ENCODE measurements around the gene ANKRD53. TPM values are rescaled to one million over a fixed set of nuclear protein-coding genes. Genes with fewer than 3 reads are reported as not detected.

The ANKRD53 gene
- total and polyA plus RNA-seq, 4 donors, result 0.63 to 2.5 (median 0.76) TPM

GRCh38 chr2:70981866-70982810 is 3.7 kb downstream of the ANKRD53 start:
- H3K4me1 ChIP-seq (ENCODE audit: control insufficient read depth in 5 of 5, insufficient read depth in 5 of 5, low read length in 5 of 5), result peaks cover 0 to 11% (median 6%) of the 10 kb centered on the region in 5 donors
- ATAC-seq (ENCODE audit: insufficient read depth, low FRiP score) (no peak), DNase-seq (no peak)
- WGBS, 2 donors, result 90 to 93% methylated on average over 14 of the region's 14 CpGs
- H3K9ac ChIP-seq (ENCODE audit: insufficient read depth in 1 of 2, low read length in 2 of 2), result no peak overlapping the region
- TF ChIP-seq, protein P1, sequence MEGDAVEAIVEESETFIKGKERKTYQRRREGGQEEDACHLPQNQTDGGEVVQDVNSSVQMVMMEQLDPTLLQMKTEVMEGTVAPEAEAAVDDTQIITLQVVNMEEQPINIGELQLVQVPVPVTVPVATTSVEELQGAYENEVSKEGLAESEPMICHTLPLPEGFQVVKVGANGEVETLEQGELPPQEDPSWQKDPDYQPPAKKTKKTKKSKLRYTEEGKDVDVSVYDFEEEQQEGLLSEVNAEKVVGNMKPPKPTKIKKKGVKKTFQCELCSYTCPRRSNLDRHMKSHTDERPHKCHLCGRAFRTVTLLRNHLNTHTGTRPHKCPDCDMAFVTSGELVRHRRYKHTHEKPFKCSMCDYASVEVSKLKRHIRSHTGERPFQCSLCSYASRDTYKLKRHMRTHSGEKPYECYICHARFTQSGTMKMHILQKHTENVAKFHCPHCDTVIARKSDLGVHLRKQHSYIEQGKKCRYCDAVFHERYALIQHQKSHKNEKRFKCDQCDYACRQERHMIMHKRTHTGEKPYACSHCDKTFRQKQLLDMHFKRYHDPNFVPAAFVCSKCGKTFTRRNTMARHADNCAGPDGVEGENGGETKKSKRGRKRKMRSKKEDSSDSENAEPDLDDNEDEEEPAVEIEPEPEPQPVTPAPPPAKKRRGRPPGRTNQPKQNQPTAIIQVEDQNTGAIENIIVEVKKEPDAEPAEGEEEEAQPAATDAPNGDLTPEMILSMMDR (IDR thresholded peaks at IDR 0.05; ENCODE audit: control extremely low read depth, extremely low read depth), result no peak
- H3K27ac ChIP-seq (ENCODE audit: low read depth in 1 of 2, low read length in 1 of 2), result no peak overlapping the region
- no peaks in the 10 kb centered on the region for H3K27me3 ChIP-seq (ENCODE audit: control insufficient read depth in 3 of 3, insufficient read depth in 3 of 3, low read length in 2 of 3)
- H3K36me3 ChIP-seq (ENCODE audit: control insufficient read depth in 4 of 4, insufficient read depth in 4 of 4, low read length in 4 of 4), result peaks cover 0 to 14% (median 9%) of the 10 kb centered on the region in 4 donors
- H3K4me3 ChIP-seq, result no peak overlapping the region
- H3K9me3 ChIP-seq (ENCODE audit: control insufficient read depth in 4 of 4, insufficient read depth in 3 of 4, low read length in 3 of 4), result peaks cover 0 to 1% (median 0%) of the 10 kb centered on the region in 4 donors

GRCh38 chr2:70982971-70983370 is 4.5 kb downstream of the ANKRD53 start:
- H3K27me3 ChIP-seq (ENCODE audit: control insufficient read depth in 3 of 3, insufficient read depth in 3 of 3, low read length in 2 of 3), result no peaks in the 10 kb centered on the region
- no peak overlapping the region for H3K9ac ChIP-seq (ENCODE audit: insufficient read depth in 1 of 2, low read length in 2 of 2)
- DNase-seq (no peak), ATAC-seq (ENCODE audit: insufficient read depth, low FRiP score) (no peak)
- TF ChIP-seq, protein P1 (IDR thresholded peaks at IDR 0.05; ENCODE audit: control extremely low read depth, extremely low read depth), result no peak
- H3K36me3 ChIP-seq (ENCODE audit: control insufficient read depth in 4 of 4, insufficient read depth in 4 of 4, low read length in 4 of 4), result peaks cover 0 to 22% (median 13%) of the 10 kb centered on the region in 4 donors
- no peak overlapping the region for H3K27ac ChIP-seq (ENCODE audit: low read depth in 1 of 2, low read length in 1 of 2)
- peaks cover 0 to 1% (median 0%) of the 10 kb centered on the region in 4 donors for H3K9me3 ChIP-seq (ENCODE audit: control insufficient read depth in 4 of 4, insufficient read depth in 3 of 4, low read length in 3 of 4)
- WGBS, 2 donors, result 95 to 96% methylated on average over 3 of the region's 3 CpGs
- H3K4me3 ChIP-seq, result no peak overlapping the region
- H3K4me1 ChIP-seq (ENCODE audit: control insufficient read depth in 5 of 5, insufficient read depth in 5 of 5, low read length in 5 of 5), result peaks cover 0 to 6% (median 1%) of the 10 kb centered on the region in 5 donors

DNA sequence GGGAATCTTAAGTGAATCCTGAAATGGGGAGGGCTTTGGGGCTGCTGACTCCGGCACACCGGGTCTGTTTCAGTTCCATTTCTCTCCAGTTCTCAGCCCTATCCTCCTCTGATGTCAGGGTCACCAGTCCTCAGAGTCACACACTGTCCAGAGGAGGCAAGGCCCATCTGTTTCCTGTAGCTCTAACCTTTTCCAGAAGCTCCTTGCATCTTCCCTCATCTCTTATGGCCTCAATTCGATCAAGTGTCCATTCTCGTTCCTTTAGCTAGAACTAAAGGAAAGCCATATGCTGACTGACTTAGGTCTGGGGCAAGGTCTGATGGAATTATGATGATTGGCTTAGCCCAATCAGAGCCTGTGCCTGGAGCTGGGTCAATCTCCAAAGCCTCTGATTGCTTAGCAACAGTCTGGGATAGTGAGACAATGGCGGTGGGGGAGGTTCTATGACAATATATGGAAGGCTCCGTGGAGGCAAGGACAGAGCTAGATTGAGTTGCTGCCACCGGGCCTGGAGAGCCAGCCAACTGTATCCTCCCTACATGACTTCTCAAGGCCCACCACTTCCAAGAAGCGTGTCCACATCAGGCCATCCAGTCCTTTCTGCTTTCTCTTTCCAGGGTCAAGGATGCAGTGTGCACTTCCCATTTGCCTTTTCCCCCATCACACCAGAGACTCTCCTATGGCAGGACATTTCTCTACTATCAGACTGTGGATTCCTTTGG is 5.2 kb downstream of the ANKRD53 start:
- no peak for ATAC-seq (ENCODE audit: insufficient read depth, low FRiP score)
- Histone ChIP-seq H3K4me3 (no peak overlapping the region), H3K9me3 (ENCODE audit: control insufficient read depth in 4 of 4, insufficient read depth in 3 of 4, low read length in 3 of 4) (peaks cover 0 to 1% (median 0%) of the 10 kb centered on the region in 4 donors), H3K27ac (ENCODE audit: low read depth in 1 of 2, low read length in 1 of 2) (no peak overlapping the region), H3K27me3 (ENCODE audit: control insufficient read depth in 3 of 3, insufficient read depth in 3 of 3, low read length in 2 of 3) (no peaks in the 10 kb centered on the region), H3K9ac (ENCODE audit: insufficient read depth in 1 of 2, low read length in 2 of 2) (no peak overlapping the region), H3K36me3 (ENCODE audit: control insufficient read depth in 4 of 4, insufficient read depth in 4 of 4, low read length in 4 of 4) (peaks cover 0 to 27% (median 18%) of the 10 kb centered on the region in 4 donors), H3K4me1 (ENCODE audit: control insufficient read depth in 5 of 5, insufficient read depth in 5 of 5, low read length in 5 of 5) (peaks cover 0 to 7% (median 0%) of the 10 kb centered on the region in 5 donors)
- 92 to 93% methylated on average over 8 of the region's 8 CpGs for WGBS, 2 donors
- TF ChIP-seq, protein P1 (IDR thresholded peaks at IDR 0.05; ENCODE audit: control extremely low read depth, extremely low read depth), result no peak
- DNase-seq, result no peak

Measured in lung (tissue), 12 donors.